ES-I3 (cell line): ENCODE measurements around the gene TNFAIP8.

Experiments
- H3K36me3 ChIP-seq: 2 replicates; pipeline ENCODE4 v1.6.1; 2013; ENCODE audit warnings: mild to moderate bottlenecking, low read length, control low read depth, moderate library complexity; ENCODE audit not compliant: insufficient read depth
- H3K4me1 ChIP-seq: 2 replicates; pipeline ENCODE4 v1.6.1; 2013; ENCODE audit warnings: mild to moderate bottlenecking, control low read depth, low read length; ENCODE audit not compliant: insufficient read depth
- H3K9ac ChIP-seq: 2 replicates; pipeline ENCODE4 v1.6.1; 2013; ENCODE audit warnings: low read depth, mild to moderate bottlenecking, low read length, moderate library complexity
- H3K9me3 ChIP-seq: 2 replicates; pipeline ENCODE4 v1.6.1; 2013; ENCODE audit warnings: mild to moderate bottlenecking, low read length, moderate library complexity; ENCODE audit not compliant: control insufficient read depth, insufficient read depth

Gene TNFAIP8

GRCh38 chr5:119335261-119335677, 20.6 kb upstream of the TNFAIP8 start:
- H3K4me1 ChIP-seq: peaks cover 7% of the 10 kb centered on the region; the same call in 1 of the 2 replicates
- H3K9me3 ChIP-seq: no peaks in the 10 kb centered on the region
- no peak overlapping the region for H3K9ac ChIP-seq
- no peaks in the 10 kb centered on the region for H3K36me3 ChIP-seq

GRCh38 chr5:119336262-119336661, 19.6 kb upstream of the TNFAIP8 start:
- no peaks in the 10 kb centered on the region for H3K36me3 ChIP-seq
- no peaks in the 10 kb centered on the region for H3K9me3 ChIP-seq
- H3K9ac ChIP-seq: no peak overlapping the region
- H3K4me1 ChIP-seq: peaks cover 9% of the 10 kb centered on the region; the same call in 1 of the 2 replicates

- Histone ChIP-seq H3K9me3 (no peaks in the 10 kb centered on the region), H3K36me3 (no peaks in the 10 kb centered on the region), H3K9ac (no peak overlapping the region), H3K4me1 (peaks cover 15% of the 10 kb centered on the region)
Observed at GRCh38 chr5:119336845-119337580, 18.8 kb upstream of the TNFAIP8 start.

DNA sequence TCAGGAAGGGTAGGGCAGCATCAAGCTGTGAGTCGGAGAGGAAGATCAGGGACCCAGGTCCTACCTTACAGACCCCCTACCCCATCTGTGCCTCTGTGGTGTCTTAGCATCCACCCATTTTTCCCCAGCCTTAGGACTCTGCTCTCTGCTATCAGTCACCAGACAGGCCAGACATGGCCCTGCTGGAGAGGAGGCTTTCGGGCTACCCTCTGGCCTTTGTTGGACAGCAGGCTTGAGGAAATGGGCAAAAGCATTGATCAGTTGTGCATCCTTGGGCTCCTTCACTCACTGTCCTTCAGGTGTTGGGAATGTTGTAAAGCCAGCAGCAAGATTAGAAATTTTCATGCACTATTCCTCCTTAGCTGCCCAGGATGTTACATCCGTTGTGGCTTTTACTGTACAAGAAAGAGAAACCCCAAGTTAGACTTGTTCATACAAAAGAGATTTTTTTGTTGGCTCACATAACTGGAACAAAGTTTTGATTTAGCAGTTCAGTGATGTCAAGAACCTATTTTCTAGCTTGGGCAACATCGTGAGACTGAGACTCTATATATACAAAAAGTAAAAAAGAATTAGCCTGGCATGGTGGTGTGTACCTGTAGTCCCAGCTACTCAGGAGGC, 17.4 kb upstream of the TNFAIP8 start:
- H3K9ac ChIP-seq: no peak overlapping the region
- H3K36me3 ChIP-seq: no peaks in the 10 kb centered on the region
- no peaks in the 10 kb centered on the region for H3K9me3 ChIP-seq
- peaks cover 15% of the 10 kb centered on the region for H3K4me1 ChIP-seq

GRCh38 chr5:119339344-119339743, 16.5 kb upstream of the TNFAIP8 start:
- no peak overlapping the region for H3K9ac ChIP-seq
- H3K36me3 ChIP-seq: no peaks in the 10 kb centered on the region
- no peaks in the 10 kb centered on the region for H3K9me3 ChIP-seq
- peaks cover 15% of the 10 kb centered on the region for H3K4me1 ChIP-seq

DNA sequence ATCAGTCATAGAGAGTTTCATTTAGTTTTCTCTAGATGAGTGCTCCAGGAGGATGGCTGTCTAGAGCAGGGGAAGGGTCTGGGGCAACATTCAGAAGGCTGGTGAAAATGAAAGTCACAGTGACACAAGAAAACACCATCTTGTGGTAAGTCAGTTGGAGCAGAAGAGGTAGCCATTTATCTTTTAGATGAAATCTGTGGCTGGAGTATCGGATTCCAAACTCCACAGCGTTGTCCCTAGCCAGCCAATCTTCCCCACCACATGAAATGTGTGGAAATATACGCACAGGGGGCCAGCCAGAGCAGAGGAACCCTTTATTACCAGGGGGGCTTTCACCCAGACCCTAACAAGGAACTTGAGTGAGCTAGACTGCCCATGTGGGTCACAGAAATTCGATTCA, 15.9 kb upstream of the TNFAIP8 start:
- Histone ChIP-seq H3K9me3 (no peaks in the 10 kb centered on the region), H3K36me3 (no peaks in the 10 kb centered on the region), H3K9ac (no peak overlapping the region), H3K4me1 (peaks cover 11% of the 10 kb centered on the region)

DNA sequence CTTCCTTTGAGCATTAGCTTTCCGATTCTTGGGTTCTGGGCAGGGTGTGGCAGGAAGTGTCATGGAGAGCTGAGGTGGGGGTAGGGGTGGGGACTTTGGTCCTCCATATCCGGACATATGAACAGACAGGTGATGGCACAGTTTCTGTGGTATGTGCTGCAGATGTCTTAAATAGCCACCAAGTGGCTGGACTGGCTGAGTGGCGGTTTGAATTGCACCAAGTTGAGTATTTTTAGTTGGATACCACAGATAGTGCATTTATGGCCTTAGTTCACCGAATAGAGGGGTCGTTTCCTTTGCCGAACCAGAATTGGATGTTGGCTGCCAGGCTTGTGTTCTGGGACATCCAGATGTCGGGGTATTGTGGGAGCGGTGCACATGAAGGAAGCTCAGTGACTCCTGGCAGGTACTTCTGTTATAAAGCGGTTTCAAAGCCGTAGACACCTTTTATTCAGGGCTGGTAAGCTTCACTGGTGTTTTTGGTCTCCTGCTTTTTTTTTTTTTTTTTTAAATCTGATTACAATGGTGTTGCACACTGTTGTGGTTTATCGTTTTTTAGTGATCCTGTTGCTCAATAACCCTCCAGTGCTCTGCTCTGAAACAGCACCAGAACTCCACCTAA, 15.1 kb upstream of the TNFAIP8 start:
- Histone ChIP-seq H3K9me3 (no peaks in the 10 kb centered on the region), H3K4me1 (peaks cover 8% of the 10 kb centered on the region), H3K9ac (no peak overlapping the region), H3K36me3 (no peaks in the 10 kb centered on the region)

DNA sequence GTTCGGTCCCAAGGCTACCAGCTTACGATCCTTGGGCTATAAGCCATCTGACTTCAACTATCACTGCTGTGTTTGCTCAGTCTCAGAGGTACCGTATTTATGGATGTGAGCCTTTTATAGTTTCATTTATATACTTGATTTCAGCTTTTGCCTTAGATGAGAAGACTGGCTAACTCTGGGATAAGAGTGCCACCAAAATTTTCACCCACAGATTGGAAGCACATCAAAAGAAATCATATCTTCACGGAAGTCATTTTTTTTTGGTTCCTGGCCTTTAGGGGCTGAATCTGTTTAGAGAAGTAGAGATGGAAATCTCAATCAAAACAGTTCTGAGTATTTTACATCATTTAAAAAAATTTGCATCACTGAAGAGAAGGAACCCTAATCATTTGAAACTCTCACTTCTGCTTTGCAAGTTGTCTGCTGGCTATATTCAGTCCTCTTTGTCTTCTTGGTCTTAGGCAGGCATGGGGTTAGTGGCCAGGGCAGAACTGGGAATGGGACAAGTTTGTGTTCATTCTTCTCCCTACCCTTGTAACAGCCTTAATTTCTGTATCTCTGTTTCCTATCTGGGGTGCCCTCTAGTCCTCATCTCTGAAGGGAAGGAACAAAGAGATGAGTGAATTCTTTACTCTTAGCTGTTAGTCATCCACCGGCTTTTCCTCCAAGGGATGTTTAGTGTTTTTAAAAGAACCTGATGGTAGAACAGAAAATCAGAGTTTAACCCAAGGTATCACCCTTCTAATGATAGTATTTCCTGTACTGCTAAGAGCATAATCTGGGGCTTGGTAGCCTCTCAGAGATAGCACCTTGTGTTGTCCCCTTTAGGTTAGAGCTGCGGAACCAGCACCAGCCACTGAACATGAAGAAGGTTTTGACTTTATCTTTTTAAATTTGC, 14.1 kb upstream of the TNFAIP8 start:
- no peak overlapping the region for H3K9ac ChIP-seq
- H3K4me1 ChIP-seq: peaks cover 15% of the 10 kb centered on the region
- H3K9me3 ChIP-seq: no peaks in the 10 kb centered on the region

GRCh38 chr5:119342406-119342805, 13.4 kb upstream of the TNFAIP8 start:
- Histone ChIP-seq H3K9me3 (no peaks in the 10 kb centered on the region), H3K36me3 (no peaks in the 10 kb centered on the region), H3K4me1 (peaks cover 18% of the 10 kb centered on the region), H3K9ac (no peak overlapping the region)

More for the DNA sequence above, 14.1 kb upstream of the TNFAIP8 start:
- no peaks in the 10 kb centered on the region for H3K36me3 ChIP-seq

DNA sequence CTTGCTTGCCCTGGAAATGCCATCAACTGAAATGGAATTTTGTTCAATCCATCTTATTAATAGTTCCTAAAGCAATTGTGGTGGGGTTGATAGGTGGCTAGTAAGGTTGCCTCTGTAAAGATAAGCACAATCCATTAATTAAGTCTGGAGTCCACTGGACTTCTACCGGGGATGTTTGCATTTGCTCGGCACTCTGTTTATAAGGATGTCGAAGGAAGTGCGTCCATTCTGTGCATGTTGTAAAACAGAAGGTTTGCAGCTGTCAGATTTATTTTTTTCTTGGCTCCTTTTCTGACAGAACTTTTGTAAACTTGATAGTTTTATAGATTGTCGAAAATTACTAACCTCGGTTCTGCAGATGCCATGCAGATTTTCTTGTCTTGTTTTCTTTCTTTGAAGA, 12.8 kb upstream of the TNFAIP8 start:
- H3K36me3 ChIP-seq: no peaks in the 10 kb centered on the region
- no peaks in the 10 kb centered on the region for H3K9me3 ChIP-seq
- H3K4me1 ChIP-seq: peaks cover 22% of the 10 kb centered on the region
- no peak overlapping the region for H3K9ac ChIP-seq

GRCh38 chr5:119343766-119344165, 12.1 kb upstream of the TNFAIP8 start:
- no peak overlapping the region for H3K9ac ChIP-seq
- H3K36me3 ChIP-seq: no peaks in the 10 kb centered on the region
- H3K4me1 ChIP-seq: peaks cover 22% of the 10 kb centered on the region
- no peaks in the 10 kb centered on the region for H3K9me3 ChIP-seq

DNA sequence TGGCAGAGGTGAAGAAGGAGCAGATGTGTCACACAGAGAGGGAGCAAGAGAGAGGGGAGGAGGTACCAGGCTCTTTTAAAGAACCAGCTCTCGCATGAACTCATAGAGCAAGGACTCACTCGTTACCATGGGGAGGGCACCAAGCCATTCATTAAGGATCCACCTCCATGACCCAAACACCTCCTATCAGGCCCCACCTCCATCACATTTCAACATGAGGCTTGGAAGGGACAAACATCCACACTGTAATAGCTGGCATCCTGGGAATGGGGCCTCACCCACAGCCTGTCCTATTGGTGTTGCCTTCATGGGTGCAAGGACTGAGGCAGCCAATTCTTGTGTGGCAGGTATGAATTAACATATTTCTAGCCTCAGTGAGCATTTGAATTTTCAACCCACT, 11.6 kb upstream of the TNFAIP8 start:
- no peak overlapping the region for H3K9ac ChIP-seq
- no peaks in the 10 kb centered on the region for H3K36me3 ChIP-seq
- peaks cover 27% of the 10 kb centered on the region for H3K4me1 ChIP-seq
- H3K9me3 ChIP-seq: no peaks in the 10 kb centered on the region

- H3K4me1 ChIP-seq: peaks cover 30% of the 10 kb centered on the region
- H3K36me3 ChIP-seq: no peaks in the 10 kb centered on the region
- no peaks in the 10 kb centered on the region for H3K9me3 ChIP-seq
- no peak overlapping the region for H3K9ac ChIP-seq
Observed at GRCh38 chr5:119345861-119346260, 10.0 kb upstream of the TNFAIP8 start.

DNA sequence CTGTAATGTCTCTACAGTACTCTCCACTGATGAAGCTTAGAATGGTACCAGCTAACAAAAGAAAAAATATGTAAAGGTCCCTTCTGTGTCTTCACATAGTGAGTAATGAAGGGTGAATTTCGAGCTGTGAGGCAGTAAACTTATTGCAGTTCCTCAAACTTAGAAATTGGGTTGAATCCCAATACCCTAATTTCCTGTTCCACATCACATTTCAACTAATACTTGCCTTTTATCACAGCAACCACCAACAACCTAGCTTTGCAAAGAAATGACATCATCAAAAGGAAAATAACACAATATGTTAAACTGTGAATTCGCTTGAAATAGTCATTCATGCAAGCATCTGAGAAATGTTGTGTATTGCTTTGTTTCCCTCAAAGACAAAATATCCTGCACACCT, 9.4 kb upstream of the TNFAIP8 start:
- H3K9me3 ChIP-seq: no peaks in the 10 kb centered on the region
- no peaks in the 10 kb centered on the region for H3K36me3 ChIP-seq
- H3K4me1 ChIP-seq: peaks cover 26% of the 10 kb centered on the region
- H3K9ac ChIP-seq: no peak overlapping the region
